GM13977 (cell line): ENCODE data around the gene CRISPLD2.

Experiments
- DNase-seq: peaks from one replicate; pipeline ENCODE4 v3.0.0; 2012; ENCODE audit warnings: low spot score
- in situ Hi-C: fragments of 300-500 bp; cut with MboI; formaldehyde crosslinking; loops from one replicate; pipeline ENCODE4 v1.12.0; 2022; ENCODE audit warnings: low sequenced_read_pairs, low pct_unique_long_range_greater_than_20kb, mixed read lengths, inconsistent platforms; ENCODE audit not compliant: unreplicated experiment
- TF ChIP-seq, protein P1 (sequence below): IDR thresholded peaks from 2 replicates; pipeline ENCODE4 v1.5.1; 2012; ENCODE audit warnings: mild to moderate bottlenecking, control low read depth; ENCODE audit not compliant: insufficient read depth; ENCODE audit errors: extremely low read depth, missing control alignments

CRISPLD2 gene

DNA sequence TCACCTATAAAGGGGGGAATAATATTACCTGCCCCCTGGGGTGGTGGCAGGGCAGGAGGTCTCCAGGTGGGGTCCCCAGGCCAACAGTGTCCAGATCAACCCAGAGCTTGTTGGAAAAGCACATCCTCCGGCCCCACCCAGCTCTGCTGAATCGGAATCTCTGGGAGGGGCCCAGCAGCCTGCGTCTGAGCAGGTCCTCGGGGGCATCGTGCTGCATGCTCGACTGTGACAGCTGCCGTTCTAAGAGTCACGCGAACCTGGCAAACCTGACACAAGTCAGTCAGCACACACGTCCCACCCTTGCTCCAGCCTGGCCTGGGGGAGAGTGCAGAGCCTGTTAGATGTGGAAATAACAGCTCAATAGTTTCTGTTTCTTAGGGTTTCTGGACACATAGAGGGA is 72.3 kb downstream of the CRISPLD2 start:
- in situ Hi-C loops, result no loop called here
- no peak for DNase-seq
- TF ChIP-seq, protein P1, sequence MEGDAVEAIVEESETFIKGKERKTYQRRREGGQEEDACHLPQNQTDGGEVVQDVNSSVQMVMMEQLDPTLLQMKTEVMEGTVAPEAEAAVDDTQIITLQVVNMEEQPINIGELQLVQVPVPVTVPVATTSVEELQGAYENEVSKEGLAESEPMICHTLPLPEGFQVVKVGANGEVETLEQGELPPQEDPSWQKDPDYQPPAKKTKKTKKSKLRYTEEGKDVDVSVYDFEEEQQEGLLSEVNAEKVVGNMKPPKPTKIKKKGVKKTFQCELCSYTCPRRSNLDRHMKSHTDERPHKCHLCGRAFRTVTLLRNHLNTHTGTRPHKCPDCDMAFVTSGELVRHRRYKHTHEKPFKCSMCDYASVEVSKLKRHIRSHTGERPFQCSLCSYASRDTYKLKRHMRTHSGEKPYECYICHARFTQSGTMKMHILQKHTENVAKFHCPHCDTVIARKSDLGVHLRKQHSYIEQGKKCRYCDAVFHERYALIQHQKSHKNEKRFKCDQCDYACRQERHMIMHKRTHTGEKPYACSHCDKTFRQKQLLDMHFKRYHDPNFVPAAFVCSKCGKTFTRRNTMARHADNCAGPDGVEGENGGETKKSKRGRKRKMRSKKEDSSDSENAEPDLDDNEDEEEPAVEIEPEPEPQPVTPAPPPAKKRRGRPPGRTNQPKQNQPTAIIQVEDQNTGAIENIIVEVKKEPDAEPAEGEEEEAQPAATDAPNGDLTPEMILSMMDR, result no peak

GRCh38 chr16:84893467-84893848 is 73.7 kb downstream of the CRISPLD2 start:
- in situ Hi-C loops, result no loop called here
- no peak for DNase-seq
- TF ChIP-seq, protein P1, result no peak

GRCh38 chr16:84893849-84894599 is 74.2 kb downstream of the CRISPLD2 start:
- DNase-seq, result peak; percentile 36
- TF ChIP-seq, protein P1, result no peak
- in situ Hi-C loops, result no loop called here

GRCh38 chr16:84895016-84895415 is 75.2 kb downstream of the CRISPLD2 start:
- no peak for DNase-seq
- TF ChIP-seq, protein P1, result no peak
- in situ Hi-C loops, result no loop called here

- no peak for DNase-seq
- TF ChIP-seq, protein P1, result no peak
- in situ Hi-C loops, result no loop called here
Measured at GRCh38 chr16:84896847-84897246, 77.1 kb downstream of the CRISPLD2 start.

- DNase-seq, result no peak
- in situ Hi-C loops, result no loop called here
- TF ChIP-seq, protein P1, result no peak
Measured at GRCh38 chr16:84897911-84898377, 78.2 kb downstream of the CRISPLD2 start.
